HEK293 (cell line): ENCODE results near the gene C1QC.

Source experiments
- CTCF ChIA-PET: fragments of 350-600 bp; formaldehyde crosslinking; extraction: SDS; loops from one replicate; lab custom pipeline; 2021; ENCODE audit warnings: antibody characterized with exemption; lab: Yijun Ruan, JAX
- POLR2A ChIA-PET: fragments of 300-600 bp; formaldehyde crosslinking; extraction: SDS; loops from one replicate; lab custom pipeline; 2020; ENCODE audit warnings: antibody characterized with exemption, inconsistent platforms; lab: Yijun Ruan, JAX
- H3K27ac ChIP-seq: fragments of 200-500 bp; sonication (Bioruptor generic); 2 replicates; pipeline ENCODE4 v1.5.1; 2014; ENCODE audit warnings: low read depth, low read length, control low read depth, inconsistent platforms; ENCODE audit errors: extremely low read depth
- H3K36me3 ChIP-seq, 2 experiments: fragments of 200-500 bp in 1 of 2; sonication (Bioruptor generic) in 1 of 2; 1 replicate in 1 of 2; 2 replicates in 1 of 2; pipeline ENCODE4 v1.5.1; 2014 to 2017; ENCODE audit warnings: inconsistent platforms in 2 of 2, low read length in 2 of 2; ENCODE audit not compliant: control insufficient read depth in 2 of 2, insufficient read depth in 1 of 2
- H3K4me1 ChIP-seq: fragments of 200-500 bp; sonication (Bioruptor generic); 2 replicates; pipeline ENCODE4 v1.5.1; 2014; ENCODE audit warnings: mild to moderate bottlenecking, low read length, inconsistent platforms; ENCODE audit not compliant: control insufficient read depth, insufficient read depth
- H3K4me3 ChIP-seq: 2 replicates; pipeline ENCODE4 v1.5.1; 2011; ENCODE audit warnings: low read depth, mild to moderate bottlenecking, control low read depth, low read length, moderate library complexity
- H3K9me3 ChIP-seq: fragments of 200-500 bp; sonication (Bioruptor generic); 2 replicates; pipeline ENCODE4 v1.5.1; 2014; ENCODE audit warnings: low read depth, low read length, inconsistent platforms; ENCODE audit not compliant: control insufficient read depth, insufficient read depth
- EGR2 ChIP-seq: fragments of 450-650 bp; formaldehyde crosslinking; IDR thresholded peaks from 2 replicates; pipeline ENCODE4 v1.5.1; 2016; ENCODE audit warnings: low read depth, missing biosample characterization, missing genetic modification characterization
- GLI2 ChIP-seq: fragments of 450-650 bp; formaldehyde crosslinking; IDR thresholded peaks from 2 replicates; pipeline ENCODE4; 2017; ENCODE audit warnings: missing biosample characterization, missing genetic modification characterization, low read depth, borderline replicate concordance
- GLIS1 ChIP-seq: fragments of 450-650 bp; formaldehyde crosslinking; IDR thresholded peaks from 2 replicates; pipeline ENCODE4 v1.5.1; 2016; ENCODE audit warnings: missing biosample characterization, missing genetic modification characterization
- MYNN ChIP-seq: fragments of 450-650 bp; formaldehyde crosslinking; IDR thresholded peaks from 2 replicates; pipeline ENCODE4 v1.5.1; 2016; ENCODE audit warnings: missing biosample characterization, missing genetic modification characterization, borderline replicate concordance
- REST ChIP-seq: fragments of 450-650 bp; formaldehyde crosslinking; IDR thresholded peaks from 2 replicates; pipeline ENCODE4 v1.5.1; 2016; ENCODE audit warnings: missing biosample characterization, missing genetic modification characterization
- SETDB1 ChIP-seq: IDR thresholded peaks from one replicate; pipeline ENCODE4 v1.6.1; 2017; ENCODE audit warnings: mild to moderate bottlenecking, low read length, moderate library complexity, mixed read lengths; ENCODE audit not compliant: insufficient read length
- SP3 ChIP-seq: fragments of 450-650 bp; formaldehyde crosslinking; IDR thresholded peaks from 2 replicates; pipeline ENCODE4 v1.5.1; 2016; ENCODE audit warnings: missing biosample characterization, missing genetic modification characterization
- ZFHX2 ChIP-seq: fragments of 450-650 bp; formaldehyde crosslinking; conservative IDR thresholded peaks from 2 replicates; pipeline ENCODE4 v1.5.1; 2016; ENCODE audit warnings: missing biosample characterization, missing genetic modification characterization
- ZNF19 ChIP-seq: fragments of 450-650 bp; formaldehyde crosslinking; IDR thresholded peaks from 2 replicates; pipeline ENCODE4; 2016; ENCODE audit warnings: missing biosample characterization, missing genetic modification characterization, low read depth
- ZNF248 ChIP-seq: fragments of 450-650 bp; formaldehyde crosslinking; IDR thresholded peaks from 2 replicates; pipeline ENCODE4 v1.5.1; 2017; ENCODE audit warnings: missing biosample characterization, missing genetic modification characterization
- ZNF302 ChIP-seq: fragments of 450-650 bp; formaldehyde crosslinking; IDR thresholded peaks from 2 replicates; pipeline ENCODE4 v1.5.1; 2016; ENCODE audit warnings: missing biosample characterization, missing genetic modification characterization, low read depth
- ZNF416 ChIP-seq: fragments of 450-650 bp; formaldehyde crosslinking; IDR thresholded peaks from 2 replicates; pipeline ENCODE4 v1.5.1; 2016; ENCODE audit warnings: missing biosample characterization, missing genetic modification characterization
- ZNF501 ChIP-seq: fragments of 450-650 bp; formaldehyde crosslinking; IDR thresholded peaks from 2 replicates; pipeline ENCODE4 v1.5.1; 2016; ENCODE audit warnings: missing biosample characterization, missing genetic modification characterization
- ZNF529 ChIP-seq: fragments of 450-650 bp; formaldehyde crosslinking; IDR thresholded peaks from 2 replicates; pipeline ENCODE4 v1.5.1; 2017; ENCODE audit warnings: missing genetic modification characterization, missing biosample characterization; ENCODE audit not compliant: insufficient replicate concordance
- ZNF610 ChIP-seq: fragments of 450-650 bp; formaldehyde crosslinking; IDR thresholded peaks from 2 replicates; pipeline ENCODE4 v1.5.1; 2016; ENCODE audit warnings: missing biosample characterization, missing genetic modification characterization, borderline replicate concordance
- TF ChIP-seq, protein P1 (sequence below): fragments of 450-650 bp; formaldehyde crosslinking; IDR thresholded peaks from 2 replicates; pipeline ENCODE4 v1.5.1; 2016; ENCODE audit warnings: missing biosample characterization, missing genetic modification characterization

C1QC gene

DNA sequence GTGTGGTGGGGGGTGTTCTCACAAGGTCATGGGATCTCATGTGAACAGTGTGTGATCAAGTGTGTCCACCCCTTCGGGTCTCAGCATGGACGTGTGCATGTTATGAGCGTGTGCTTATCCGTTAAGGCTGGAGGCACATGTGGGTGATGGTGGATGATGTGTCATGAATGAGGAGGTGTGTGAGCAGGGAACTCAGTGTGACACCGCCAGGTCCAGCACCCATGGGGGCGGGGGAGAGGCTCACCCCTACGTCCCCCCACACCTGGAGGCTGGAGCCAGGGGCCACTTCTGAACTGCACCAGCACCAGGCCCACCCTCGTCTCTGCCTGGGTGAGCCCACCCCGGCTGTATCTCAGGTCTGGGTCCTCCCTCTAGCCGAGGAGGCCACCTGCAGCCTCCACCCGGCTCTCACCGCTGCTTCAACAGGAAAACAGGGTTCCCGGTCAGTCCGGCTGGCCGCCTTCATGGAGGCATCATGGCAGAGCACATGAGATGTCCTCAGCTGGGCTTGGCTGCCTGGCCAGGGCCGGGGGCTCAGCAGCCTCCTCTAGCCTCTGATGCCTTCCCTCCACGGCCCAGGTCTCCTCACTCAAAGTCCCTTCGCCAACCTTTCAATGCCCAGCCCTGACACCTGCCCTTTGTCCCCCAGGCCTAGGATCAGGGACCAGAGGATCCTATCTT is 41.2 kb upstream of the C1QC start:
- Histone ChIP-seq H3K4me1 (no peaks in the 10 kb centered on the region), H3K4me3 (no peak overlapping the region), H3K36me3 (no peaks in the 10 kb centered on the region), H3K27ac (no peak overlapping the region)
- CTCF ChIA-PET: no interaction called here
- POLR2A ChIA-PET: no interaction called here
- TF ChIP-seq, protein P1, sequence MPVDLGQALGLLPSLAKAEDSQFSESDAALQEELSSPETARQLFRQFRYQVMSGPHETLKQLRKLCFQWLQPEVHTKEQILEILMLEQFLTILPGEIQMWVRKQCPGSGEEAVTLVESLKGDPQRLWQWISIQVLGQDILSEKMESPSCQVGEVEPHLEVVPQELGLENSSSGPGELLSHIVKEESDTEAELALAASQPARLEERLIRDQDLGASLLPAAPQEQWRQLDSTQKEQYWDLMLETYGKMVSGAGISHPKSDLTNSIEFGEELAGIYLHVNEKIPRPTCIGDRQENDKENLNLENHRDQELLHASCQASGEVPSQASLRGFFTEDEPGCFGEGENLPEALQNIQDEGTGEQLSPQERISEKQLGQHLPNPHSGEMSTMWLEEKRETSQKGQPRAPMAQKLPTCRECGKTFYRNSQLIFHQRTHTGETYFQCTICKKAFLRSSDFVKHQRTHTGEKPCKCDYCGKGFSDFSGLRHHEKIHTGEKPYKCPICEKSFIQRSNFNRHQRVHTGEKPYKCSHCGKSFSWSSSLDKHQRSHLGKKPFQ (tag by site-specific recombination): no peak
- TF ChIP-seq ZNF302 (tag by site-specific recombination) (no peak), SETDB1 (no peak), GLI2 (tag by site-specific recombination) (no peak), ZFHX2 (tag by site-specific recombination) (peak; percentile 61), ZNF610 (tag by site-specific recombination) (no peak), ZNF501 (tag by site-specific recombination) (no peak), REST (tag by site-specific recombination) (no peak), MYNN (no peak), ZNF416 (tag by site-specific recombination) (no peak), EGR2 (tag by site-specific recombination) (peak; percentile 51)
- TF ChIP-seq, all 188 proteins: peak for 2
- no peaks in the 10 kb centered on the region for H3K9me3 ChIP-seq

- CTCF ChIA-PET: no interaction called here
- Histone ChIP-seq H3K36me3 (no peaks in the 10 kb centered on the region), H3K4me1 (no peaks in the 10 kb centered on the region), H3K9me3 (no peaks in the 10 kb centered on the region), H3K4me3 (no peak overlapping the region)
- TF ChIP-seq, protein P1 (tag by site-specific recombination): no peak
- TF ChIP-seq ZNF529 (tag by site-specific recombination) (no peak), ZNF19 (tag by site-specific recombination) (no peak), ZNF248 (tag by site-specific recombination) (no peak), GLIS1 (tag by site-specific recombination) (no peak), SP3 (tag by site-specific recombination) (no peak)
- TF ChIP-seq, all 188 proteins: peak for 0
- no peak overlapping the region for H3K27ac ChIP-seq
- POLR2A ChIA-PET: no interaction called here
Measured at GRCh38 chr1:22606161-22606560, 37.3 kb upstream of the C1QC start.
